ENCODE results near the gene DHRSX. TPM values are rescaled to one million over a fixed set of nuclear protein-coding genes. Genes with fewer than 3 reads are reported as not detected.
"Not testable (repeated sequence)": the region's sequence is repeated elsewhere in the genome, so short reads cannot be mapped to it uniquely, and the experiment has no call there.

Gene DHRSX
- total RNA-seq, 2 donors from 2014 or later: 11.6 to 14.2 TPM

GRCh38 chrX:2242326-2242725 is 258.4 kb downstream of the DHRSX start:
- H3K4me1 Mint-ChIP-seq: no peaks in the 10 kb centered on the region
- H3K27me3 Mint-ChIP-seq: no peaks in the 10 kb centered on the region
- no peak overlapping the region for H3K4me3 Mint-ChIP-seq
- ATAC-seq (no peak), DNase-seq (no peak)
- H3K9me3 ChIP-seq (ENCODE audit: control insufficient read depth, low read length, poor library complexity, severe bottlenecking): no peaks in the 10 kb centered on the region
- peaks cover 2% of the 10 kb centered on the region for H3K36me3 Mint-ChIP-seq (ENCODE audit: low read depth)
- no peak overlapping the region for H3K27ac Mint-ChIP-seq

GRCh38 chrX:2241496-2241895 is 259.3 kb downstream of the DHRSX start:
- H3K27ac Mint-ChIP-seq, H3K27me3 Mint-ChIP-seq: not testable (repeated sequence)

GRCh38 chrX:2240761-2241160 is 260.0 kb downstream of the DHRSX start:
- H3K9me3 ChIP-seq (ENCODE audit: control insufficient read depth, low read length, poor library complexity, severe bottlenecking); H3K27ac Mint-ChIP-seq; H3K27me3 Mint-ChIP-seq; H3K4me3 Mint-ChIP-seq; H3K4me1 Mint-ChIP-seq; ATAC-seq; H3K36me3 Mint-ChIP-seq (ENCODE audit: low read depth); DNase-seq: not testable (repeated sequence)

More at GRCh38 chrX:2241496-2241895, 259.3 kb downstream of the DHRSX start:
- H3K36me3 Mint-ChIP-seq (ENCODE audit: low read depth); DNase-seq; H3K9me3 ChIP-seq (ENCODE audit: control insufficient read depth, low read length, poor library complexity, severe bottlenecking); H3K4me3 Mint-ChIP-seq; H3K4me1 Mint-ChIP-seq; ATAC-seq: not testable (repeated sequence)

GRCh38 chrX:2237976-2238375 is 262.8 kb downstream of the DHRSX start:
- H3K27me3 Mint-ChIP-seq: no peaks in the 10 kb centered on the region
- ATAC-seq (no peak), DNase-seq (no peak)
- H3K4me1 Mint-ChIP-seq: no peaks in the 10 kb centered on the region
- H3K9me3 ChIP-seq (ENCODE audit: control insufficient read depth, low read length, poor library complexity, severe bottlenecking): no peaks in the 10 kb centered on the region
- H3K36me3 Mint-ChIP-seq (ENCODE audit: low read depth): no peaks in the 10 kb centered on the region
- H3K27ac Mint-ChIP-seq: no peak overlapping the region
- no peak overlapping the region for H3K4me3 Mint-ChIP-seq

- no peak for ATAC-seq
- Mint-ChIP-seq H3K4me1 (no peaks in the 10 kb centered on the region), H3K4me3 (no peak overlapping the region), H3K36me3 (ENCODE audit: low read depth) (peaks cover 10% of the 10 kb centered on the region), H3K27ac (no peak overlapping the region), H3K27me3 (no peaks in the 10 kb centered on the region)
- no peaks in the 10 kb centered on the region for H3K9me3 ChIP-seq (ENCODE audit: control insufficient read depth, low read length, poor library complexity, severe bottlenecking)
- DNase-seq: no peak
These were observed 269.1 kb downstream of the DHRSX start for GRCh38 chrX:2231570-2232192.

GRCh38 chrX:2230457-2230856 is 270.3 kb downstream of the DHRSX start:
- DNase-seq: no peak
- no peak overlapping the region for H3K4me3 Mint-ChIP-seq
- H3K4me1 Mint-ChIP-seq: no peaks in the 10 kb centered on the region
- no peak overlapping the region for H3K27ac Mint-ChIP-seq
- H3K36me3 Mint-ChIP-seq (ENCODE audit: low read depth): peaks cover 10% of the 10 kb centered on the region
- H3K27me3 Mint-ChIP-seq: no peaks in the 10 kb centered on the region
- ATAC-seq: no peak
- H3K9me3 ChIP-seq (ENCODE audit: control insufficient read depth, low read length, poor library complexity, severe bottlenecking): no peaks in the 10 kb centered on the region

GRCh38 chrX:2228536-2228935 is 272.2 kb downstream of the DHRSX start:
- ATAC-seq (no peak), DNase-seq (no peak)
- Mint-ChIP-seq H3K27me3 (no peaks in the 10 kb centered on the region), H3K4me3 (no peak overlapping the region), H3K36me3 (ENCODE audit: low read depth) (peaks cover 10% of the 10 kb centered on the region), H3K4me1 (no peaks in the 10 kb centered on the region), H3K27ac (no peak overlapping the region)
- H3K9me3 ChIP-seq (ENCODE audit: control insufficient read depth, low read length, poor library complexity, severe bottlenecking): no peaks in the 10 kb centered on the region

- no peak for DNase-seq
- H3K4me3 Mint-ChIP-seq: no peak overlapping the region
- H3K36me3 Mint-ChIP-seq (ENCODE audit: low read depth): peaks cover 13% of the 10 kb centered on the region
- no peaks in the 10 kb centered on the region for H3K4me1 Mint-ChIP-seq
- no peak for ATAC-seq
- no peaks in the 10 kb centered on the region for H3K9me3 ChIP-seq (ENCODE audit: control insufficient read depth, low read length, poor library complexity, severe bottlenecking)
- H3K27me3 Mint-ChIP-seq: no peaks in the 10 kb centered on the region
- H3K27ac Mint-ChIP-seq: no peak overlapping the region
These were observed 273.7 kb downstream of the DHRSX start for GRCh38 chrX:2226906-2227656.

- H3K9me3 ChIP-seq (ENCODE audit: control insufficient read depth, low read length, poor library complexity, severe bottlenecking): peaks cover 4% of the 10 kb centered on the region
- Mint-ChIP-seq H3K4me3 (no peak overlapping the region), H3K36me3 (ENCODE audit: low read depth) (peaks cover 6% of the 10 kb centered on the region), H3K4me1 (no peaks in the 10 kb centered on the region), H3K27me3 (no peaks in the 10 kb centered on the region), H3K27ac (no peak overlapping the region)
- ATAC-seq: no peak
- no peak for DNase-seq
These were observed 274.6 kb downstream of the DHRSX start for GRCh38 chrX:2226182-2226581.

- Mint-ChIP-seq H3K4me1 (no peaks in the 10 kb centered on the region), H3K27ac (no peak overlapping the region), H3K27me3 (no peaks in the 10 kb centered on the region), H3K36me3 (ENCODE audit: low read depth) (peaks cover 6% of the 10 kb centered on the region), H3K4me3 (no peak overlapping the region)
- no peak for ATAC-seq
- H3K9me3 ChIP-seq (ENCODE audit: control insufficient read depth, low read length, poor library complexity, severe bottlenecking): peaks cover 4% of the 10 kb centered on the region
- DNase-seq: no peak
These were observed 276.1 kb downstream of the DHRSX start for GRCh38 chrX:2224597-2225235.

GRCh38 chrX:2224161-2224560 is 276.6 kb downstream of the DHRSX start:
- no peaks in the 10 kb centered on the region for H3K4me1 Mint-ChIP-seq
- H3K4me3 Mint-ChIP-seq: no peak overlapping the region
- ATAC-seq (no peak), DNase-seq (no peak)
- no peaks in the 10 kb centered on the region for H3K27me3 Mint-ChIP-seq
- no peak overlapping the region for H3K27ac Mint-ChIP-seq
- H3K9me3 ChIP-seq (ENCODE audit: control insufficient read depth, low read length, poor library complexity, severe bottlenecking): peaks cover 4% of the 10 kb centered on the region
- peaks cover 6% of the 10 kb centered on the region for H3K36me3 Mint-ChIP-seq (ENCODE audit: low read depth)

GRCh38 chrX:2220829-2221567 is 279.8 kb downstream of the DHRSX start:
- no peak overlapping the region for H3K4me3 Mint-ChIP-seq
- no peaks in the 10 kb centered on the region for H3K4me1 Mint-ChIP-seq
- DNase-seq (no peak), ATAC-seq (no peak)
- peaks cover 3% of the 10 kb centered on the region for H3K36me3 Mint-ChIP-seq (ENCODE audit: low read depth)
- no peak overlapping the region for H3K27ac Mint-ChIP-seq
- H3K27me3 Mint-ChIP-seq: no peaks in the 10 kb centered on the region
- peaks cover 4% of the 10 kb centered on the region for H3K9me3 ChIP-seq (ENCODE audit: control insufficient read depth, low read length, poor library complexity, severe bottlenecking)

- no peaks in the 10 kb centered on the region for H3K27me3 Mint-ChIP-seq
- H3K36me3 Mint-ChIP-seq (ENCODE audit: low read depth): peaks cover 3% of the 10 kb centered on the region
- ATAC-seq (no peak), DNase-seq (no peak)
- peaks cover 4% of the 10 kb centered on the region for H3K9me3 ChIP-seq (ENCODE audit: control insufficient read depth, low read length, poor library complexity, severe bottlenecking)
- no peak overlapping the region for H3K4me3 Mint-ChIP-seq
- no peaks in the 10 kb centered on the region for H3K4me1 Mint-ChIP-seq
- no peak overlapping the region for H3K27ac Mint-ChIP-seq
These were observed 280.5 kb downstream of the DHRSX start for GRCh38 chrX:2220296-2220695.
